ENCODE measurements around the gene SPCS2.
"Not testable (repeated sequence)": the region's sequence is repeated elsewhere in the genome, so short reads cannot be mapped to it uniquely, and the experiment has no call there.

Gene SPCS2

DNA sequence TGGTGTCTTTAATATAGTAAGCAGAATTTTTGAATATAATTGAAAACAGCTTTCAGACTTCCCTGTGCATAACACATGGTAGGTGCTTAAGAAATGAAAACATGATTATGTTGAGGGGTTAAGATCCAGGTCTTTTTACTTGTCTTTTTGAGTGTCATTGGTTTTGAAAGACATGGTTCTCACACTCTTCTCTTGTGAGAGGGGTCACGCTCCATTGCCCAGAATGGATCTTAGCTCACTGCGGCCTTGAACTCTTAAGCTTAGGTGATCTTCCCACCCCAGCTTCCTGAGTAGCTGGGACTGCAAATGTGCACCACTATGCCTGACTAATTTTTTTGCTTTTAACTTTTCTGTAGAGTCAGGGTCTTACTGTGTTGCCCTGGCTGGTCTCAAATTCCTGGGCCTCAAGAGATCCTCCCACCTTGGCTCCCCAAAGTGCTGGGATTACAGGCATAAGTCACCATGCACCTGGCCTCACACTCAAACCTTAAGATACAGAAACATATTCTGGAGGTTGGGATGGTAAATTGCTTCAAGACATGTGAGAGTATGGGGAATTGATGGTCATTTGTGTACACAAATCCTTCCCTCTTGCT is 1.4 kb downstream of the SPCS2 start:
- DNase-seq = no peak

DNA sequence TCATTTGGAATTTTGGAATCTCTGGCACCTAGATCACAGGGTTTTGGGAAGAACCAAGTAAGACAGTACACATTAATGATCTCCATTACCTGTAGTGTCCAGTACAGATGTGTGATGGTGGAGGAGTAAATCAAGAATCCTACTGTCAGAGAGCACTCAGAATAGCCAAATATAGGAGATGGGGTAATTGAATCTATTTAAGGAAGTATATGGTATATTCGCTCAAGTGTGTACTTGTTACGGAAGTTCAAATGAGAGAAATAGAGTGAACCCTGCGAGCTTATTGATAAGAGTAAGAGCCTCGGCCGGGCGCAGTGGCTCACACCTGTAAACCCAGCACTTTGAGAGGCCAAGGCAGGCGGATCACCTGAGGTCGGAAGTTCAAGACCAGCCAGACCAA is 2.2 kb downstream of the SPCS2 start:
- no peak for DNase-seq

GRCh38 chr11:74952752-74953151 is 3.7 kb downstream of the SPCS2 start:
- no peak for DNase-seq

DNA sequence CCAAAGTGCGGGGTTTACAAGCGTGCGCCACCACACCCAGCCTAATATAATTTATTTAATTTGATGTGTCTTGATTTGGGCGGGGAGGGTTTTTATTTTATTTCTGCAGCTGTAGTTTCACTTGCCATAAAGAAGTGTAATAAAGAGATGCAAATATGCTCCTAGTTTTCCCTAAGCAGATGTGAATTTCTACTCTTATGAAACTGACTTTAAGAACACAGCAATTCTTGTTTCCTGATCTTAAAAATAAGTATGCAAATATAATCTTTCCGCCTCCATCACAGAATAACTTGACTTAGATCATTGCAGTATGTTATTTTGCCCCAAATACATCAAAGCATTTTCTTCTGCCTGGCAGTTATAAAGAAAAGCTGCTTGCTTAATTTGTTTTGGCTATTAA is 4.4 kb downstream of the SPCS2 start:
- DNase-seq = no peak

GRCh38 chr11:74954199-74954598 is 5.1 kb downstream of the SPCS2 start:
- DNase-seq = no peak

DNA sequence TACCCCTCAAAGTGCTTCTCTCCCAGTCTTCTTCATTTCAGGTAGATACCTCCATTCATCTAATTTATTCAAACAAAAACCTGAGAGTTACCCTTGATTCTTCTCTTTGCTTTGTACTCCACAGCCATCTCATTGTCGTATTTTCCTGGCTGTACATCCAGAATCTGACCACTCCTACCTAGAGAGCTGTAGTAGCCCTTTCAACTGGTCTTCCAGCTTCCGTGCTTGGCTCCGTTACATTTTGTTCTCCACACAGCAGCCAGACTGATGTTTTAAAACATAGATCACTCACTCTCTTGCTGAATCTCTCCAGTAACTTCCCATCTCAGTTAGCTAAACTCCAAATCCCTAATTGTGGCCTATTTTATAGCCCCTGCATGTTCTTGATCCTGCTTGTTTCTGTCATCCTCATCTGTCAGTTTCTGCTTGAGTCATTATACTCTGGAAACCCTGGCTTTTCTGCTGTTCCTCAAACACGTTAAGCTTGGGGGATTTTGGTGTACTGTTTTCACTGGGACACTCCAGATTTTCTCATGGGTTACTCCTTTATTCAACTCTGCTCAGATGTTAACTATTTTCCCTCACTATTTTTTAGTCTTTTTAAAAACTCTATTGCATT is 7.4 kb downstream of the SPCS2 start:
- DNase-seq = no peak

- no peak for DNase-seq
These were observed 9.0 kb downstream of the SPCS2 start for GRCh38 chr11:74957937-74958629.

DNA sequence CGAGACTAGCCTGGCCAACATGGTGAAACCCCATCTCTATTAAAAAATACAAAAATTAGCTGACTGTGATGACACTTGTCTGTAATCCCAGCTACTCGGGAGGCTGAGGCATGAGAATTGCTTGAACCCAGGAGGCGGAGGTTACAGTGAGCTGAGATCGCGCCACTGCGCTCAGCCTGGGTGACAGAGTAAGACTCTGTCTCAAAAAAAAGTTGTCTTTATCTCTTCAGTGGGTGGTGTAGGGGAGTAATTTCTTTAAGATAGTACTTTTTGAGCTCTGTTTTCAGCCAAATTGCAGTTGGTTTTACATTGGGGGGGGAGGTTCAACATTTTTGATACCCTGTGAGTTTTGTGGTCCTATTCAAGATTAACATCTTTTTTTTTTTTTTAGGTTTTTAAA is 11.1 kb downstream of the SPCS2 start:
- not testable (repeated sequence) for DNase-seq

DNA sequence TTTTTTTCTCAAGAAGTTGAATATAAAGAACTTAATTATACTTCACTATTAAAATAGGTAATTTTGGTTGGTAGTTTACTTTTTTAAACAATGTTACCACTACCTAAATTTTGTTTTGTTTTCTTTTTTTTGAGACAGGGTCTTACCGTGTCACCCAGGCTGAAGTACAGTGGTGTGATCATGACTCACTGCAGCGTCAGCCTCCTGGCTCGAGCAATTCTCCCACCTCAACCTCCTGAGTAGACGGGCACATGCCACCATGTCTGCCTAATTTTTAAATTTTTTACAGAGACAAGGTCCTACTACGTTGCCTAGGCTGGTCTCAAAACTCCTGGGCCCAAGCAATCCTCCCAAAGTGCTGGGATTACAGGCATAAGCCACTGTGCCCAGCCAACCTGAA is 17.6 kb downstream of the SPCS2 start:
- no peak for DNase-seq

DNA sequence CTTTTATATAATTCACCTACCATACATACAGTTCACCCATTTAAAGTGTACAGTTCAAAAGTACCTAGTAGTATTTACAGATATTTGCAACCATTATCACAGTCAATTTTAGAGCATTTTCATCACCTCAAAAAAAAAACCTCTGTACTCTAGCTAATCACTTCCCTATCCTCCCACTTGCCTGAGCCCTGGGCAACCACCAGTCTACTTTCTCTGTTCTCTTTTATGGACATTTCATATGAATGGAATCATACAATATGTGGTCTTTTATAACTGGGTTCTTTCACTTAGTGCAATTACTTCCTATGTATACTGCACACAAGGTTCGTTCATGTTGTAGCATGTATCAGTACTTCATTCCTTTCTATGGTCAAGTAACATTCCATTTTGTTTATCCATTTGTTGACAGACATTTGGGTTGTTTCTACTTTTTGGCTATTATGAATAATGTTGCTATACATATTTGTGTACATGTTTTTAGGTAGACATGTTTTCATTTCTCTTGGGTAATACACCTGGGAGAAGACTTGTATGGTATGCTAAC is 21.9 kb downstream of the SPCS2 start:
- no peak for DNase-seq

DNA sequence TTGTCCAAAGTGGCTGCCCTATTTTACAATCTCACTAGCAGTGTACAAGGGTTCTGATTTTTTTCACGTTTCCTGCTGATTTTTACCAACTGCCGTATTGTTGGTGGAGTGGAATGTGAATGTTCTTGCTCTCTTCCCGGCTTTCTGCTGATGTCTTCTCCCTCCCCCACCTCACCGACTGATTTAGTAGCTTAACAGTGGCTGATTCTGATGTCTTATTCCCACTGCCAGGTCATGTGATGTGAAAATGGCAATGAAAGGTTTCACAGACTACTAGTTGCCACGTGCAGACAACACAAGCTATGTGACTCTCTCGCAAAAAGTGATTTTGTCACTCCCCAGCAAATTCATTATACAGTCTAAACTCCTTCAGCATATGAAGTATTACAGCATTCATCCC is 22.4 kb downstream of the SPCS2 start:
- no peak for DNase-seq

DNA sequence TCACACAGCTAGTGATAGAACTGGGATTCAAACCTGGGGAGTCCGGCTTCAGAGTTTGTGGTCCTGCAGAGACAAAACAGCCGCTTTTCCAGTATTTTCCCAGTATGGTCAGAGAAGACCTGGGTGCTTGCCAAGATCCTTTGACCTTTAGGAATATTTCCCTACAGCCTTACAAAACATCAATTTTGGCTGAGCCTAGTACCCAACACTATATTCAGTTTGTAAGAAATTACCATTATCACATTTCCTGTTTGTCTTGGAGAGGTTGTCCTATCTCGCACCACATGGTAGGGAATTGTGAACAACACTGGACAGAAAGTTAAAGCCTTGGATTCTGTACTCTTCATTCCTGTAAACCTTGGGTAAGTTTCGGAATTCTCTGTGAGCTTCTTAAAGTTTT is 29.0 kb downstream of the SPCS2 start:
- DNase-seq = no peak

- no peak for DNase-seq
These were observed 31.6 kb downstream of the SPCS2 start for GRCh38 chr11:74980634-74981033.

- DNase-seq = no peak
These were observed 32.8 kb downstream of the SPCS2 start for GRCh38 chr11:74981888-74982287.

DNA sequence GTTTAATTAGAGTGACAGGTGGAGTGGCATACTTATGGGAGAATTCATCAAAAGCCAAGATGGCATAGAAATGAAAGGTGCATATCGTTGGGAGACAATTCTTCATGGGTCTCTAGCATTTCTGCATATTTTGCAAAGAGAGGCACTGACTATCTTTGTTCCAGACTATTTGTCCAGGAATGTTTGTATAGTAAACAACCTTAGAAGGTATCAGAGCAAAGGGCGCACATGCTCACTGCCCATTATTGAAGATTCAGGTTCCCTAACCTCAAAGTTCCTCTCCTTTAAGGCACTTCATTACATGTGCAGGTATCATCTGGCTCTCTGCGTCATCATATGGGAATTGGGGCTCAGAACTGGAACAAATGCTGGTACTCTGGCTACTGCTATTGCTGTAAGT is 35.0 kb downstream of the SPCS2 start:
- no peak for DNase-seq

DNA sequence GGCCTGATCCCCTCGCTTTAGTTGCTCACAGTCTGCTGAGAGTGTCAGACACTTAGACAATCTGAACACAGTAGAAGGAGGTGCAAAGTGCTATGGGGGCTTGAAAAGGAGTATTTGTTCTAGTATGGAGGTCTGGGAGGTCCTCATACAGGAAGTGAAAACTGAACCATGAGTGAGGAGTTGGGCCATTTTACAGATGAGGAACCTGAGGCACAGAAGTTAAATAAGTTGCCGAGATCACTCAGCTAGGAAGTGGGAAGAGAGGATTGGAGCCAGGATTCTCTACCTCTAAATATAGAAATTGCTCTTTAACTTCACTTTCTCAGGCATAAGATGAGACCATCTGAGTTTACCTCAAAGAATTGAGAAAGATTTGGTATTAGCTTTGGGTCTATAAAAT is 35.7 kb downstream of the SPCS2 start:
- DNase-seq = no peak

- peak; percentile 83 to 85 for DNase-seq
These were observed 39.6 kb downstream of the SPCS2 start, which contains the start of gene NEU3 for GRCh38 chr11:74988541-74989259. NEU3 (plus strand) TSS chr11:74988933; CDS start chr11:74989061, 128 bp downstream.

GRCh38 chr11:74989260-74989638 is 40.2 kb downstream of the SPCS2 start:
- no peak for DNase-seq

DNA sequence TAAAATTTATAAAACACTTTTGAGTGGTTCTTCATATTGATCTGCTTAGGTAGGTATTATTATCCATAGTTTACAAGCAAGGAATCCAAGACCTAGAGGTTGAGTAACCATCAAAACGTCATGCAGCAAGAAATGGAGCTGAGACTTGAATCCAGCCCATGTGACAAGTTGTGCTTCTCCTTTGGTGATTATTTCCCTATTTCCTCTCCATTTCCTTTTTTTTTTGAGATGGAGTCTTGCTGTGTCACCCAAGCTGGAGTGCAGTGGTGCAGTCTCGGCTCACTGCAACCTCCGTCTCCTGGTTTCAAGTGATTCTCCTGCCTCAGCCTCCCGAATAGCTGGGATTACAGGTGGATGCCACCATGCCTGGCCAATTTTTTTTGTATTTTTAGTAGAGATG is 41.1 kb downstream of the SPCS2 start:
- DNase-seq = peak in 1 of 2 donors; percentile 12

- no peak for DNase-seq
These were observed 41.9 kb downstream of the SPCS2 start for GRCh38 chr11:74990941-74991340.

DNA sequence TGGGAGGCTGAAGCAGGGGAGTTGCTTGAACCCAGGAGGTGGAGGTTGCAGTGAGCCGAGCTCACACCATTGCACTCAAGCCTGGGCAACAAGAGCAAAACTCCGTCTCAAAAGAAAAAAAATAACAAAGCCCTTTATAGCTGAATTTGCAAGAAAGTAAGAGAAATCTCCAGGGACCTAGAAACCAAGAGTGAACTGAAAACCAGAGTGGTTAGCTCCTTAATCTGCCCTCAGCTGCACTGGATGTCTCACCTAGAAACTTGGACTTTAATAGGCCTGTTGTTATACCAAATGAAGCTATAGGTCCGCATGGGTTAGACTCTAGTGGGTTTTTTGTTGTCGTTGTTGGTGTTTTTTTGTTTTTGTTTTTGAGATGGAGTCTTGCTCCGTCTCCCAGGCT is 43.8 kb downstream of the SPCS2 start:
- DNase-seq = no peak

DNA sequence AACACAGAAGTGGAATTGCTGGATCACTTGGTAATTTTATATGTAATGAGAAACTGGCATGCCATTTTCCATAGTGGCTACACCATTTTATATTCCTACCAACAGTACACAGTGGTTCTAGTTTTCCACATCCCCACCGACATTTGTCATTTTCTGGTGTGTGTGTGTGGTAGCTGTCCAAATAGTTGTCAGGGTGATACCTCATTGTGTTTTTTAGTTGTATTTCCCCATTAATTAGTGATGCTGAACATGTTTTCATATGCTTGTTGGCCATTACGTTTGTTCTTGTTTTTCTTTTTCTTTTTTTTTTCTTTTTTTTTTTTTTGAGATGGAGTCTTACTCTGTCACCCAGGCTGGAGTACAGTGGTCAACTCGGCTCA is 51.9 kb downstream of the SPCS2 start:
- DNase-seq = no peak

DNA sequence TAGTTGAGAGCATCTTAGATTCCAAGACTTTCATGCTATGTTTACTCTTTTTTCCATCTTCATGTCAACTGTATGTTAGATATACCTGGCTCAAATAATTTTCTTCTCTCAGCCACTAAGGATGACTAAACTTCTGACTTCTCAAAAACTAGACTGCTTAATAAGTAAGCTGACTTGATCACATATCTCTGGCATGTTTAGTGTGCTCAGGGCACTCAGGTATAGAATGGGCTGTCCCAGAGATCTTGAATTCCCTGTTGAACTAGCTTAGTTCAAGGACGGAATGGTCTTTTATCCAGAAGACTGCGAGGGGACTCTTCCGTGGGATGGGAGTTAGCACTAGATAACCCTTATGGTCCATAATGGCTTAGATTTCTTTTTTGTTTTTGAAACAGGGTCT is 52.6 kb downstream of the SPCS2 start:
- no peak for DNase-seq

DNA sequence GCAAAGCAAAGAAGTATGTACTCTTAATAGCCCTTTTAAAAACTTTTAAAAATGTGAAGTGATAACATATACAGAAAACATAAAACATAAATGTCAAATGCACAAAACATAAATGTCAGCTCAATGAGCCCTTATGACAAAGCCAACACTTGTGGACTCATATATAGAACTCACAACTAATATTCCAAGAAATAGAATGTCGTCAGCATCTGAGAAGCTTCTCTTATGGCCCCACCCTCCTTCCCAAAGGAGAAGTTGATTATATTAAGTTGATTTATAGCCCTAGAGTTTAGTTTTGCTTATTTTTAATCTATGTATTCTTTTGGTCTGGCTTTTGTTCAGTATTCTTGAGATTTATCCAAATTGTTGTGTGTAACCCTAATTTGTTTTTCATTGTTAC is 53.5 kb downstream of the SPCS2 start:
- DNase-seq = no peak
